K562 (cell line): ENCODE measurements around the gene PRAME. TPM values are rescaled to one million over a fixed set of nuclear protein-coding genes. Genes with fewer than 3 reads are reported as not detected.

Experiments used
- ATAC-seq: fragments of 200-7000 bp; cut with Tn5 transposase; 3 replicates; pipeline ENCODE4 v1.9.1; 2020; ENCODE audit warnings: moderate library complexity
- BruUV-seq: library from RNA; stranded (reverse); fragments of 400-500 nt; replicated peaks from 2 replicates; lab custom pipeline; 2021; lab: Mats Ljungman, UMichigan
- CTCF ChIA-PET: fragments of 300-600 bp; formaldehyde crosslinking; extraction: SDS; loops from one replicate; lab custom pipeline; 2021; ENCODE audit warnings: low intra/inter-chr PET ratio; lab: Yijun Ruan, JAX
- POLR2A ChIA-PET: fragments of 300-600, 350-650 bp; sonication (Branson Sonifier 250); formaldehyde crosslinking; extraction: SDS; loops from one replicate; lab custom pipeline; 2021; ENCODE audit warnings: antibody characterized with exemption, inconsistent platforms; lab: Yijun Ruan, JAX
- DNase-seq, 4 experiments: peaks; one replicate each; pipeline versions ENCODE4 v3.0.0 to v3.0.0-alpha.2; 2011 to 2018; ENCODE audit warnings: low spot score in 3 of 4, mixed read lengths in 3 of 4; ENCODE audit errors: extremely low read depth in 1 of 4
- FAIRE-seq: peaks from 2 replicates; lab custom pipeline; 2011; peaks lifted over from hg19 to GRCh38; lab: Jason Lieb, UNC
- H2AFZ ChIP-seq: 2 replicates; pipeline ENCODE4 v1.6.0; 2011; ENCODE audit warnings: low read depth, low read length, control low read depth, inconsistent platforms
- H3K27ac ChIP-seq: fragments of 200-600 bp; 3 replicates; pipeline ENCODE4 v1.8.0; 2011; ENCODE audit warnings: low read depth, mild to moderate bottlenecking, control low read depth, inconsistent platforms, low read length, moderate library complexity, mixed read lengths; ENCODE audit errors: extremely low read depth
- H3K27me3 ChIP-seq, 2 experiments: fragments of 300-600 bp in 1 of 2; 2 replicates in 1 of 2; 3 replicates in 1 of 2; pipeline versions ENCODE4 v1.6.0 to v1.8.0; 2011; ENCODE audit warnings: inconsistent platforms in 2 of 2, low read length in 2 of 2, mild to moderate bottlenecking in 1 of 2, mixed read lengths in 1 of 2, moderate library complexity in 1 of 2; ENCODE audit not compliant: control insufficient read depth in 2 of 2, insufficient read depth in 2 of 2
- H3K36me3 ChIP-seq: fragments of 300-600 bp; 3 replicates; pipeline ENCODE4 v1.8.0; 2011; ENCODE audit warnings: mild to moderate bottlenecking, low read length, inconsistent platforms; ENCODE audit not compliant: control insufficient read depth, insufficient read depth
- H3K4me1 ChIP-seq, 2 experiments: fragments of 200-600 bp in 1 of 2; replicated peaks in 1 of 2; 2 replicates in 1 of 2; 3 replicates in 1 of 2; pipeline versions ENCODE4 v1.5.1 to v1.8.0; 2011; ENCODE audit warnings: inconsistent platforms in 2 of 2, low read length in 2 of 2, mild to moderate bottlenecking in 1 of 2, mixed read lengths in 1 of 2, moderate library complexity in 1 of 2; ENCODE audit not compliant: control insufficient read depth in 2 of 2, insufficient read depth in 2 of 2
- H3K4me2 ChIP-seq: 2 replicates; pipeline ENCODE4 v1.6.1; 2011; ENCODE audit warnings: low read length, control low read depth, inconsistent platforms, mixed read lengths; ENCODE audit not compliant: insufficient read depth
- H3K4me3 ChIP-seq: fragments of 200-600 bp; sonication (generic), shearing (Covaris generic); 2 replicates; pipeline ENCODE4 v1.5.1; 2016; ENCODE audit warnings: control low read depth, inconsistent platforms
- H3K79me2 ChIP-seq: fragments of 200-600 bp; 3 replicates; pipeline ENCODE4 v1.8.0; 2011; ENCODE audit warnings: low read length, inconsistent platforms; ENCODE audit not compliant: control insufficient read depth, insufficient read depth
- H3K9ac ChIP-seq, 2 experiments: 2 replicates each; pipeline versions ENCODE4 v1.6.0 to v1.6.1; 2011; ENCODE audit warnings: low read depth in 2 of 2, low read length in 2 of 2, control low read depth in 1 of 2, inconsistent platforms in 1 of 2, mild to moderate bottlenecking in 1 of 2, mixed read lengths in 1 of 2; ENCODE audit not compliant: insufficient read depth in 1 of 2
- H3K9me1 ChIP-seq: one replicate; pipeline ENCODE4 v1.6.0; 2011; ENCODE audit warnings: inconsistent platforms, mild to moderate bottlenecking, low read length, moderate library complexity; ENCODE audit not compliant: control insufficient read depth, insufficient read depth
- H3K9me3 ChIP-seq: replicated peaks from 2 replicates; pipeline ENCODE4 v1.5.1; 2011; ENCODE audit warnings: low read depth, low read length, inconsistent platforms; ENCODE audit not compliant: control insufficient read depth, insufficient read depth
- H4K20me1 ChIP-seq: replicated peaks from 2 replicates; pipeline ENCODE4 v1.6.1; 2011; ENCODE audit warnings: low read length, inconsistent platforms, mixed read lengths; ENCODE audit not compliant: control insufficient read depth, insufficient read depth
- HLTF ChIP-seq: fragments of 450-650 bp; IDR thresholded peaks from 2 replicates; pipeline ENCODE4 v1.6.1; 2016
- HMGXB4 ChIP-seq: sonication (generic); formaldehyde crosslinking; IDR thresholded peaks from 2 replicates; pipeline ENCODE4 v1.8.1; 2023; ENCODE audit warnings: mild to moderate bottlenecking, missing genetic modification reagents
- RBM25 ChIP-seq: fragments of 200-400 bp; formaldehyde crosslinking; IDR thresholded peaks from 2 replicates; pipeline ENCODE4 v1.6.1; 2018; ENCODE audit warnings: low read length, low read depth, moderate library complexity; ENCODE audit not compliant: severe bottlenecking
- SFPQ ChIP-seq: fragments of 200-400 bp; formaldehyde crosslinking; IDR thresholded peaks from 2 replicates; pipeline ENCODE4 v1.6.1; 2017; ENCODE audit warnings: mild to moderate bottlenecking, low read depth, low read length, moderate library complexity
- ZNF121 ChIP-seq: sonication (generic); formaldehyde crosslinking; conservative IDR thresholded peaks from 2 replicates; pipeline ENCODE4 v1.8.0; 2022; ENCODE audit warnings: missing genetic modification reagents
- ZSCAN32 ChIP-seq: fragments of 450-650 bp; formaldehyde crosslinking; IDR thresholded peaks from 2 replicates; pipeline ENCODE4 v1.4.0; 2020; ENCODE audit warnings: mild to moderate bottlenecking, moderate library complexity
- WGBS: fragments of 100-300 bp; shearing (Covaris generic); methylation state at CpG from one replicate; pipeline ENCODE4 v1.1.6; 2016; ENCODE audit warnings: low coverage, mixed read lengths; ENCODE audit not compliant: insufficient coverage; ENCODE audit errors: missing lambda C conversion rate; 5-methylcytosine and 5-hydroxymethylcytosine counted together
- in situ Hi-C: fragments of 300-500 bp; cut with MboI; formaldehyde crosslinking; loops from 4 replicates; pipeline ENCODE4 v1.15.0; 2018; ENCODE audit warnings: inconsistent platforms, mixed read lengths
- intact Hi-C: fragments of 100-400 bp; cut with micrococcal nuclease; formaldehyde crosslinking; loops from 2 replicates; pipeline ENCODE4 v1.14.2; 2022
- polyA plus RNA-seq, 8 experiments: library from polyadenylated mRNA; depleted of rRNA in 4 of 8; stranded (reverse) in 5 of 8; unstranded in 3 of 8; fragments of >200 nt; fragmentation: Nextera tagmentation in 2 of 8; fragmentation: Illumina TruSeq in 1 of 8; extraction: Ambion mirVana in 2 of 8; extraction: Trizol in 1 of 8; gene quantifications; 2 replicates each; pipeline versions ENCODE4 v1.2.1 to v1.2.3, GENCODE V29; 2011 to 2014; ENCODE audit warnings: inconsistent platforms in 1 of 8, missing spikeins in 1 of 8
- total RNA-seq, 7 experiments: library from RNA; depleted of rRNA in 6 of 7; stranded (reverse); fragments of >200 nt in 6 of 7; fragmentation: Illumina TruSeq in 2 of 7; extraction: Trizol in 2 of 7; gene quantifications; 2 replicates each; pipeline versions ENCODE4 v1.2.1 to v1.2.3, GENCODE V29; 2011 to 2021; ENCODE audit warnings: low replicate concordance in 1 of 7

Gene PRAME
- total and polyA plus RNA-seq, 9 of the 15 experiments (the other 6 are each of a cell fraction or from before 2014, with no cell fraction given) = 662 to 2,141 (median 1,142) TPM

GRCh38 chr22:22546490-22546889, 12.6 kb downstream of the PRAME start (continued):
- TF ChIP-seq SFPQ (no peak), HMGXB4 (CRISPR knock-in tag) (peak; percentile 92; the same call in 1 of the 2 replicates), HLTF (no peak)

GRCh38 chr22:22545084-22545483, 14.0 kb downstream of the PRAME start:
- POLR2A ChIA-PET = interaction anchor here (0.6 to 19.7 kb wide), 18 partner anchors 5 to 372 kb away, joined by 3 to 708 read pairs (median 6); partner anchors contain the start of genes PRAME, ZNF280A and ZNF280B
- H3K36me3 ChIP-seq = peaks cover 38% of the 10 kb centered on the region
- H3K4me1 ChIP-seq = peaks cover 6 to 20% of the 10 kb centered on the region in 2 experiments
- in situ Hi-C loops = loop anchor here (25.0 kb wide), 1 partner anchor 1133 kb away; the partner anchor contains the start of gene HIC2
- H3K4me2 ChIP-seq = no peak overlapping the region
- TF ChIP-seq RBM25 (peak; percentile 77), ZSCAN32 (CRISPR knock-in tag) (no peak), ZNF121 (CRISPR knock-in tag) (peak; percentile 92)
- TF ChIP-seq, all 486 proteins: peak for 2
- H3K9ac ChIP-seq = no peak overlapping the region
- H3K4me3 ChIP-seq = no peak overlapping the region
- no peak for ATAC-seq
- H2AFZ ChIP-seq = no peak overlapping the region
- H3K9me1 ChIP-seq = peaks cover 31% of the 10 kb centered on the region
- CTCF ChIA-PET = no interaction called here
- 78% methylated on average over 2 of the region's 2 CpGs for WGBS
- no peak overlapping the region for H3K27ac ChIP-seq
- H3K9me3 ChIP-seq = no peaks in the 10 kb centered on the region
- intact Hi-C loops = loop anchor here (10.0 kb wide), 1 partner anchor 60 kb away; no protein-coding TSS in a partner anchor
- no peaks in the 10 kb centered on the region for H3K27me3 ChIP-seq
- DNase-seq = no peak
- FAIRE-seq = no peak
- peaks cover 13% of the 10 kb centered on the region for H3K79me2 ChIP-seq
- H4K20me1 ChIP-seq = peaks cover 37% of the 10 kb centered on the region
- no TSS peak for BruUV-seq
